Uterus (tissue), 4 donors: ENCODE measurements around the gene OLIG2. TPM values are rescaled to one million over a fixed set of nuclear protein-coding genes. Genes with fewer than 3 reads are reported as not detected.

ENCODE experiments used
- DNase-seq, 2 donors: peaks; one replicate each; pipeline ENCODE4 v3.0.0-alpha.2; 2019 to 2020
- H3K27ac ChIP-seq, 2 donors: fragments of 200-600 bp; sonication (generic); 1 replicate in 1 of 2; 2 replicates in 1 of 2; pipeline ENCODE4 v1.5.1; 2016 to 2018
- H3K27me3 ChIP-seq, 2 donors: fragments of 200-600 bp; sonication (generic); one replicate each; pipeline ENCODE4 v1.5.1; 2018 to 2019; ENCODE audit warnings: control low read depth in 1 of 2
- H3K36me3 ChIP-seq, 2 donors: fragments of 200-600 bp; sonication (generic); one replicate each; pipeline ENCODE4 v1.5.1; 2019; ENCODE audit warnings: control low read depth in 1 of 2
- H3K4me1 ChIP-seq, 2 donors: fragments of 200-600 bp; sonication (generic); one replicate each; pipeline ENCODE4 v1.5.1; 2018 to 2019; ENCODE audit warnings: control low read depth in 1 of 2
- H3K4me3 ChIP-seq, 2 donors: fragments of 200-600 bp; sonication (generic); 1 replicate in 1 of 2; 2 replicates in 1 of 2; pipeline ENCODE4 v1.5.1; 2018 to 2019; ENCODE audit warnings: mild to moderate bottlenecking in 1 of 2
- H3K9me3 ChIP-seq, 2 donors: fragments of 200-600 bp; sonication (generic); one replicate each; pipeline ENCODE4 v1.5.1; 2019; ENCODE audit warnings: control low read depth in 1 of 2
- CTCF ChIP-seq, 4 experiments: fragments of 200-600 bp in 2 of 4; fragments of 450-650 bp in 2 of 4; sonication (generic) in 2 of 4; IDR thresholded peaks; one replicate each; pipeline ENCODE4 v1.5.1; 2016 to 2019; ENCODE audit warnings: antibody characterized with exemption in 4 of 4, mild to moderate bottlenecking in 2 of 4, moderate library complexity in 1 of 4
- POLR2A ChIP-seq, 2 donors: fragments of 450-650 bp; IDR thresholded peaks; one replicate each; pipeline ENCODE4 v1.6.1; 2016; ENCODE audit warnings: antibody characterized with exemption in 2 of 2, mild to moderate bottlenecking in 1 of 2, moderate library complexity in 1 of 2
- intact Hi-C: fragments of 100-400 bp; cut with DNase I; formaldehyde crosslinking; loops from one replicate; pipeline ENCODE4 v1.15.1; 2023; ENCODE audit warnings: low total_unique reads
- total RNA-seq, 4 donors: library from RNA; depleted of rRNA in 3 of 4; stranded (reverse); fragments of >200 nt in 3 of 4; gene quantifications; one replicate each; pipeline versions ENCODE4 v1.1.0 to v1.2.4, GENCODE V29; 2014 to 2023
- donor health status: DM: yes; HTN: yes; CAD: no.

Gene OLIG2
- total RNA-seq, 4 donors from 2014 or later = not detected

GRCh38 chr21:33042812-33043211 lies 17.1 kb downstream of the OLIG2 start:
- no peak for TF ChIP-seq POLR2A (IDR thresholded peaks at IDR 0.05)
- TF ChIP-seq CTCF (IDR thresholded peaks at IDR 0.05) = no peak
- intact Hi-C loops = no loop called here

GRCh38 chr21:33046455-33046854 lies 20.7 kb downstream of the OLIG2 start:
- H3K36me3 ChIP-seq = no peaks in the 10 kb centered on the region
- H3K9me3 ChIP-seq = no peaks in the 10 kb centered on the region
- no peak overlapping the region for H3K27ac ChIP-seq
- H3K4me3 ChIP-seq = no peak overlapping the region
- H3K27me3 ChIP-seq = no peaks in the 10 kb centered on the region
- DNase-seq = no peak
- H3K4me1 ChIP-seq = no peaks in the 10 kb centered on the region
- TF ChIP-seq POLR2A (IDR thresholded peaks at IDR 0.05) (no peak), CTCF (IDR thresholded peaks at IDR 0.05) (no peak)
- intact Hi-C loops = no loop called here

More at GRCh38 chr21:33042812-33043211, 17.1 kb downstream of the OLIG2 start:
- Histone ChIP-seq H3K4me1 (no peaks in the 10 kb centered on the region), H3K4me3 (no peak overlapping the region), H3K9me3 (no peaks in the 10 kb centered on the region), H3K36me3 (no peaks in the 10 kb centered on the region), H3K27ac (no peak overlapping the region), H3K27me3 (no peaks in the 10 kb centered on the region)
- no peak for DNase-seq

- Histone ChIP-seq H3K9me3 (no peaks in the 10 kb centered on the region), H3K27ac (no peak overlapping the region), H3K4me1 (no peaks in the 10 kb centered on the region), H3K4me3 (no peak overlapping the region), H3K27me3 (no peaks in the 10 kb centered on the region), H3K36me3 (no peaks in the 10 kb centered on the region)
- intact Hi-C loops = no loop called here
- no peak for DNase-seq
- TF ChIP-seq POLR2A (IDR thresholded peaks at IDR 0.05) = no peak
- TF ChIP-seq CTCF (IDR thresholded peaks at IDR 0.05) = no peak
These were observed 21.5 kb downstream of the OLIG2 start for GRCh38 chr21:33047231-33047630.

GRCh38 chr21:33051925-33052324 lies 26.2 kb downstream of the OLIG2 start:
- TF ChIP-seq CTCF (IDR thresholded peaks at IDR 0.05) (no peak), POLR2A (IDR thresholded peaks at IDR 0.05) (no peak)
- Histone ChIP-seq H3K27me3 (no peaks in the 10 kb centered on the region), H3K27ac (no peak overlapping the region), H3K4me1 (no peaks in the 10 kb centered on the region), H3K4me3 (no peak overlapping the region), H3K9me3 (no peaks in the 10 kb centered on the region), H3K36me3 (no peaks in the 10 kb centered on the region)
- DNase-seq = no peak
- intact Hi-C loops = no loop called here

GRCh38 chr21:33053951-33054350 lies 28.2 kb downstream of the OLIG2 start:
- Histone ChIP-seq H3K4me3 (no peak overlapping the region), H3K27me3 (no peaks in the 10 kb centered on the region), H3K27ac (no peak overlapping the region), H3K9me3 (no peaks in the 10 kb centered on the region), H3K36me3 (no peaks in the 10 kb centered on the region), H3K4me1 (no peaks in the 10 kb centered on the region)
- DNase-seq = no peak
- intact Hi-C loops = no loop called here
- no peak for TF ChIP-seq CTCF (IDR thresholded peaks at IDR 0.05)
- TF ChIP-seq POLR2A (IDR thresholded peaks at IDR 0.05) = no peak
